A172 (cell line): Measurements from ENCODE around the gene SLC39A11. TPM values are rescaled to one million over a fixed set of nuclear protein-coding genes. Genes with fewer than 3 reads are reported as not detected.
"Not testable (repeated sequence)": the region's sequence is repeated elsewhere in the genome, so short reads cannot be mapped to it uniquely, and the experiment has no call there.

ENCODE experiments used
- DNase-seq: peaks from one replicate; pipeline ENCODE4 v3.0.0-alpha.2; 2015; ENCODE audit warnings: low spot score
- total RNA-seq: library from RNA; depleted of rRNA; stranded (reverse); fragments of >200 nt; shearing (Covaris generic); gene quantifications from 2 replicates; pipeline ENCODE4 v1.2.3, GENCODE V29; 2014; rRNA removed

The SLC39A11 gene
- 56.2 and 59.2 TPM in 2 replicates for total RNA-seq

- DNase-seq: peak; percentile 94
These were observed at the start of gene SLC39A11 for GRCh38 chr17:73092523-73093135. Gene SLC39A11 (minus strand): TSS chr17:73092688. CDS start chr17:73088764, 3,924 bp downstream.

- no peak for DNase-seq
These were observed 48.9 kb upstream of the SLC39A11 start for GRCh38 chr17:73141411-73141810.

GRCh38 chr17:73140566-73140965, 48.1 kb upstream of the SLC39A11 start:
- no peak for DNase-seq

- no peak for DNase-seq
These were observed 46.8 kb upstream of the SLC39A11 start for GRCh38 chr17:73139296-73139695.

- DNase-seq: no peak
These were observed 46.2 kb upstream of the SLC39A11 start for GRCh38 chr17:73138541-73139138.

GRCh38 chr17:73137376-73137775, 44.9 kb upstream of the SLC39A11 start:
- DNase-seq: no peak

GRCh38 chr17:73135766-73136165, 43.3 kb upstream of the SLC39A11 start:
- no peak for DNase-seq

GRCh38 chr17:73133911-73134649, 41.6 kb upstream of the SLC39A11 start:
- DNase-seq: no peak

GRCh38 chr17:73132085-73132492, 39.6 kb upstream of the SLC39A11 start:
- DNase-seq: no peak

- DNase-seq: not testable (repeated sequence)
These were observed 39.0 kb upstream of the SLC39A11 start for GRCh38 chr17:73131439-73131838.

GRCh38 chr17:73130977-73131376, 38.5 kb upstream of the SLC39A11 start:
- no peak for DNase-seq

- no peak for DNase-seq
These were observed 36.0 kb upstream of the SLC39A11 start for GRCh38 chr17:73128496-73128895.

- peak; percentile 22 for DNase-seq
These were observed 34.4 kb upstream of the SLC39A11 start for GRCh38 chr17:73126716-73127473.

- no peak for DNase-seq
These were observed 31.3 kb upstream of the SLC39A11 start for GRCh38 chr17:73123606-73124320.

GRCh38 chr17:73122953-73123605, 30.6 kb upstream of the SLC39A11 start:
- no peak for DNase-seq

- DNase-seq: no peak
These were observed 29.0 kb upstream of the SLC39A11 start for GRCh38 chr17:73121506-73121905.

GRCh38 chr17:73119631-73120030, 27.1 kb upstream of the SLC39A11 start:
- peak; percentile 43 for DNase-seq

GRCh38 chr17:73118951-73119391, 26.5 kb upstream of the SLC39A11 start:
- DNase-seq: peak; percentile 47

GRCh38 chr17:73118139-73118538, 25.7 kb upstream of the SLC39A11 start:
- no peak for DNase-seq

GRCh38 chr17:73112246-73112645, 19.8 kb upstream of the SLC39A11 start:
- DNase-seq: no peak

- DNase-seq: no peak
These were observed 18.9 kb upstream of the SLC39A11 start for GRCh38 chr17:73111386-73111785.
